ENCODE data around the gene TACC3. TPM values are rescaled to one million over a fixed set of nuclear protein-coding genes. Genes with fewer than 3 reads are reported as not detected.
A peak's percentile ranks its signal among the peaks of the same experiment; 100 is the strongest.

Gene TACC3
- total and polyA plus RNA-seq, 7 experiments from 2014 or later, result 70.5 to 165 (median 123) TPM

GRCh38 chr4:1678244-1678643 is 43.1 kb upstream of the TACC3 start:
- Histone ChIP-seq H3K9me3 (ENCODE audit: control insufficient read depth in 2 of 3, low read length in 3 of 3) (no peaks in the 10 kb centered on the region), H3K4me3 (ENCODE audit: low read length) (no peak overlapping the region), H3K4me1 (ENCODE audit: control insufficient read depth in 2 of 2, insufficient read depth in 2 of 2, low read length in 2 of 2) (peaks cover 0 to 4% of the 10 kb centered on the region in 2 donors), H3K27ac (ENCODE audit: low read depth, low read length) (no peak overlapping the region), H3K36me3 (ENCODE audit: control insufficient read depth in 2 of 3, insufficient read depth in 3 of 3, low read length in 3 of 3) (no peaks in the 10 kb centered on the region), H3K27me3 (ENCODE audit: control insufficient read depth in 2 of 2, insufficient read depth in 2 of 2, low read length in 2 of 2) (no peaks in the 10 kb centered on the region)
- ATAC-seq (no peak), DNase-seq (no peak)
- peaks cover 0 to 9% (median 0%) of the 10 kb centered on the region in 5 donors for H3K27me3 Mint-ChIP-seq
- H3K9me3 Mint-ChIP-seq, result no peaks in the 10 kb centered on the region
- ChIA-PET POLR2A (no interaction called here), CTCF (no interaction called here)
- H3K4me1 Mint-ChIP-seq, result peaks cover 7 to 13% (median 9%) of the 10 kb centered on the region in 7 donors
- intact Hi-C loops (cut with micrococcal nuclease), result no loop called here
- H3K36me3 Mint-ChIP-seq, result peaks cover 0 to 11% (median 0%) of the 10 kb centered on the region in 5 donors
- no peak overlapping the region for H3K27ac Mint-ChIP-seq
- no peak overlapping the region for H3K4me3 Mint-ChIP-seq

GRCh38 chr4:1682860-1683259 is 38.5 kb upstream of the TACC3 start:
- intact Hi-C loops (cut with micrococcal nuclease), result loop anchor here in 1 of 2 donors (2.0 kb wide), 1 partner anchor 174 kb away; the partner anchor contains the start of gene LETM1
- CTCF ChIA-PET, result interaction anchor here (1.2 to 1.7 kb wide), 2 partner anchors 11 to 42 kb away, joined by 4 to 5 read pairs; no protein-coding TSS in a partner anchor

GRCh38 chr4:1683261-1683735 is 38.0 kb upstream of the TACC3 start:
- peak overlapping the region; percentile 62 for H3K27ac ChIP-seq (ENCODE audit: low read depth, low read length)
- H3K27ac Mint-ChIP-seq, result peak overlapping the region; percentile 86 to 98 (median 91)
- H3K4me1 ChIP-seq (ENCODE audit: control insufficient read depth in 2 of 2, insufficient read depth in 2 of 2, low read length in 2 of 2), result peaks cover 0 to 4% of the 10 kb centered on the region in 2 donors
- no peaks in the 10 kb centered on the region for H3K9me3 ChIP-seq (ENCODE audit: control insufficient read depth in 2 of 3, low read length in 3 of 3)
- peaks cover 0 to 9% (median 0%) of the 10 kb centered on the region in 5 donors for H3K27me3 Mint-ChIP-seq
- H3K27me3 ChIP-seq (ENCODE audit: control insufficient read depth in 2 of 2, insufficient read depth in 2 of 2, low read length in 2 of 2), result no peaks in the 10 kb centered on the region
- CTCF ChIA-PET, result interaction anchor here (1.2 to 1.7 kb wide), 2 partner anchors 10 to 42 kb away, joined by 4 to 5 read pairs; no protein-coding TSS in a partner anchor
- peaks cover 0 to 2% (median 0%) of the 10 kb centered on the region in 5 donors for H3K36me3 Mint-ChIP-seq
- H3K4me3 Mint-ChIP-seq, result peak overlapping the region; percentile 86 to 97 (median 93)
- H3K4me3 ChIP-seq (ENCODE audit: low read length), result peak overlapping the region; percentile 51
- DNase-seq (peak in 6 of 9 donors; percentile 34 to 49 (median 42)), ATAC-seq (no peak)
- no peaks in the 10 kb centered on the region for H3K36me3 ChIP-seq (ENCODE audit: control insufficient read depth in 2 of 3, insufficient read depth in 3 of 3, low read length in 3 of 3)
- no peaks in the 10 kb centered on the region for H3K9me3 Mint-ChIP-seq
- peaks cover 9 to 15% (median 12%) of the 10 kb centered on the region in 7 donors for H3K4me1 Mint-ChIP-seq
- intact Hi-C loops (cut with micrococcal nuclease), result loop anchor here in 1 of 2 donors (2.0 kb wide), 1 partner anchor 174 kb away; the partner anchor contains the start of gene LETM1
- POLR2A ChIA-PET, result interaction anchor here (0.6 to 1.4 kb wide), 7 partner anchors 10 to 786 kb away, joined by 3 to 6 read pairs (median 3); partner anchors contain the start of genes NSD2, RNF4 and SLBP

More at GRCh38 chr4:1682860-1683259, 38.5 kb upstream of the TACC3 start:
- Mint-ChIP-seq H3K27ac (peak overlapping the region; percentile 86 to 98 (median 91)), H3K36me3 (peaks cover 0 to 2% (median 0%) of the 10 kb centered on the region in 5 donors), H3K4me3 (peak overlapping the region; percentile 86 to 97 (median 93)), H3K27me3 (peaks cover 0 to 9% (median 0%) of the 10 kb centered on the region in 5 donors), H3K4me1 (peaks cover 9 to 15% (median 12%) of the 10 kb centered on the region in 7 donors), H3K9me3 (no peaks in the 10 kb centered on the region)
- H3K4me1 ChIP-seq (ENCODE audit: control insufficient read depth in 2 of 2, insufficient read depth in 2 of 2, low read length in 2 of 2), result peaks cover 0 to 4% of the 10 kb centered on the region in 2 donors
- H3K27me3 ChIP-seq (ENCODE audit: control insufficient read depth in 2 of 2, insufficient read depth in 2 of 2, low read length in 2 of 2), result no peaks in the 10 kb centered on the region
- peak overlapping the region; percentile 62 for H3K27ac ChIP-seq (ENCODE audit: low read depth, low read length)
- no peaks in the 10 kb centered on the region for H3K36me3 ChIP-seq (ENCODE audit: control insufficient read depth in 2 of 3, insufficient read depth in 3 of 3, low read length in 3 of 3)
- ATAC-seq (no peak), DNase-seq (peak in 1 of 9 donors; percentile 3)
- POLR2A ChIA-PET, result interaction anchor here (0.7 to 1.4 kb wide), 4 partner anchors 10 to 219 kb away, joined by 3 read pairs; partner anchors contain the start of gene NSD2
- H3K4me3 ChIP-seq (ENCODE audit: low read length), result peak overlapping the region; percentile 51
- H3K9me3 ChIP-seq (ENCODE audit: control insufficient read depth in 2 of 3, low read length in 3 of 3), result no peaks in the 10 kb centered on the region

- ChIA-PET CTCF (interaction anchor here (1.2 to 1.7 kb wide), 2 partner anchors 9 to 41 kb away, joined by 4 to 5 read pairs; no protein-coding TSS in a partner anchor), POLR2A (interaction anchor here (0.6 to 1.4 kb wide), 5 partner anchors 9 to 785 kb away, joined by 3 to 6 read pairs (median 5); partner anchors contain the start of genes RNF4 and SLBP)
- peaks cover 0 to 9% (median 0%) of the 10 kb centered on the region in 5 donors for H3K27me3 Mint-ChIP-seq
- Histone ChIP-seq H3K9me3 (ENCODE audit: control insufficient read depth in 2 of 3, low read length in 3 of 3) (no peaks in the 10 kb centered on the region), H3K4me1 (ENCODE audit: control insufficient read depth in 2 of 2, insufficient read depth in 2 of 2, low read length in 2 of 2) (peaks cover 0 to 4% of the 10 kb centered on the region in 2 donors), H3K27ac (ENCODE audit: low read depth, low read length) (peak within 1 kb of the TSS; percentile 62), H3K36me3 (ENCODE audit: control insufficient read depth in 2 of 3, insufficient read depth in 3 of 3, low read length in 3 of 3) (no peaks in the 10 kb centered on the region), H3K4me3 (ENCODE audit: low read length) (peak within 1 kb of the TSS; percentile 51), H3K27me3 (ENCODE audit: control insufficient read depth in 2 of 2, insufficient read depth in 2 of 2, low read length in 2 of 2) (no peaks in the 10 kb centered on the region)
- intact Hi-C loops (cut with micrococcal nuclease), result loop anchor here (1.0 to 2.0 kb wide), 9 partner anchors 28 to 395 kb away; partner anchors contain the start of genes SLBP (in 2 of the 2), LETM1 (in 1 of the 2), MAEA (in 1 of the 2) and NSD2 (in 1 of the 2)
- H3K36me3 Mint-ChIP-seq, result peaks cover 0 to 3% (median 0%) of the 10 kb centered on the region in 5 donors
- no peaks in the 10 kb centered on the region for H3K9me3 Mint-ChIP-seq
- peak within 1 kb of the TSS; percentile 86 to 98 (median 91) for H3K27ac Mint-ChIP-seq
- ATAC-seq (peak; percentile 98), DNase-seq (peak in 5 of 9 donors; percentile 23 to 99 (median 88))
- peaks cover 9 to 15% (median 12%) of the 10 kb centered on the region in 7 donors for H3K4me1 Mint-ChIP-seq
- peak within 1 kb of the TSS; percentile 86 to 97 (median 93) for H3K4me3 Mint-ChIP-seq
Observed at GRCh38 chr4:1683736-1684505, 37.4 kb upstream of the TACC3 start, which contains the start of gene FAM53A. Gene FAM53A (minus strand): TSS chr4:1684313. CDS start chr4:1668741, 15,572 bp downstream.

- H3K9me3 Mint-ChIP-seq, result no peaks in the 10 kb centered on the region
- H3K4me3 Mint-ChIP-seq, result peak overlapping the region; percentile 42 to 77 (median 60)
- Histone ChIP-seq H3K27me3 (ENCODE audit: control insufficient read depth in 2 of 2, insufficient read depth in 2 of 2, low read length in 2 of 2) (no peaks in the 10 kb centered on the region), H3K4me1 (ENCODE audit: control insufficient read depth in 2 of 2, insufficient read depth in 2 of 2, low read length in 2 of 2) (peaks cover 0 to 4% of the 10 kb centered on the region in 2 donors), H3K9me3 (ENCODE audit: control insufficient read depth in 2 of 3, low read length in 3 of 3) (no peaks in the 10 kb centered on the region), H3K36me3 (ENCODE audit: control insufficient read depth in 2 of 3, insufficient read depth in 3 of 3, low read length in 3 of 3) (no peaks in the 10 kb centered on the region), H3K27ac (ENCODE audit: low read depth, low read length) (peak overlapping the region; percentile 25), H3K4me3 (ENCODE audit: low read length) (peak overlapping the region; percentile 27)
- H3K27ac Mint-ChIP-seq, result peak overlapping the region in 1 of 9 donors; percentile 38
- ChIA-PET CTCF (no interaction called here), POLR2A (interaction anchor here (1.1 to 1.4 kb wide), 5 partner anchors 8 to 785 kb away, joined by 3 to 6 read pairs (median 4); partner anchors contain the start of genes RNF4 and SLBP)
- peak; percentile 13 for ATAC-seq
- H3K4me1 Mint-ChIP-seq, result peaks cover 9 to 15% (median 12%) of the 10 kb centered on the region in 7 donors
- H3K36me3 Mint-ChIP-seq, result peaks cover 0 to 6% (median 0%) of the 10 kb centered on the region in 5 donors
- DNase-seq, result peak in 5 of 9 donors; percentile 80 to 97 (median 91)
- peaks cover 0 to 9% (median 0%) of the 10 kb centered on the region in 5 donors for H3K27me3 Mint-ChIP-seq
- intact Hi-C loops (cut with micrococcal nuclease), result loop anchor here (1.0 to 2.0 kb wide), 8 partner anchors 28 to 395 kb away; partner anchors contain the start of genes SLBP (in 2 of the 2), MAEA (in 1 of the 2), NSD2 (in 1 of the 2) and TACC3 (in 1 of the 2)
Observed at GRCh38 chr4:1684506-1685234, 36.7 kb upstream of the TACC3 start.
